Neural cell (in vitro differentiated cells): Measurements from ENCODE around the gene LPCAT1. TPM values are rescaled to one million over a fixed set of nuclear protein-coding genes. Genes with fewer than 3 reads are reported as not detected.

Experiments used
- H2AFZ ChIP-seq: fragments of 200-600, 300-800 bp; sonication (generic), shearing (Covaris generic); 2 replicates; pipeline ENCODE4 v1.6.0; 2014; ENCODE audit warnings: low read depth, mild to moderate bottlenecking, antibody characterized with exemption, low read length, moderate library complexity
- H3F3A ChIP-seq: fragments of 200-600 bp; shearing (Covaris generic); 2 replicates; pipeline ENCODE4 v1.6.1; 2016; ENCODE audit warnings: mild to moderate bottlenecking, moderate library complexity, mixed read lengths, antibody characterized with exemption, low read length; ENCODE audit not compliant: insufficient read depth, poor library complexity, severe bottlenecking
- H3K27ac ChIP-seq: fragments of 200-600, 300-800 bp; sonication (generic), shearing (Covaris generic); 2 replicates; pipeline ENCODE4 v1.5.1; 2014; ENCODE audit warnings: mild to moderate bottlenecking, low read length, moderate library complexity
- H3K27me3 ChIP-seq: fragments of 300-800, 200-600 bp; sonication (generic), shearing (Covaris generic); 2 replicates; pipeline ENCODE4 v1.6.0; 2014; ENCODE audit warnings: mild to moderate bottlenecking, low read depth, low read length, moderate library complexity; ENCODE audit not compliant: insufficient read depth
- H3K36me3 ChIP-seq: fragments of 300-800, 200-600 bp; sonication (generic), shearing (Covaris generic); 2 replicates; pipeline ENCODE4 v1.5.1; 2014; ENCODE audit warnings: mild to moderate bottlenecking, antibody characterized with exemption, low read length, moderate library complexity; ENCODE audit not compliant: insufficient read depth
- H3K4me2 ChIP-seq: fragments of 300-800, 200-600 bp; sonication (generic), shearing (Covaris generic); 2 replicates; pipeline ENCODE4 v1.6.0; 2014; ENCODE audit warnings: mild to moderate bottlenecking, low read length
- H3K4me3 ChIP-seq: fragments of 300-800, 200-600 bp; sonication (generic), shearing (Covaris generic); 2 replicates; pipeline ENCODE4 v1.5.1; 2014; ENCODE audit warnings: mild to moderate bottlenecking, low read length, moderate library complexity
- H3K79me2 ChIP-seq: fragments of 200-600 bp; shearing (Covaris generic); replicated peaks from 2 replicates; pipeline ENCODE4 v1.6.0; 2014; ENCODE audit warnings: mild to moderate bottlenecking, low read length, moderate library complexity; ENCODE audit not compliant: insufficient read depth
- H3K9ac ChIP-seq: fragments of 300-800, 200-600 bp; sonication (generic), shearing (Covaris generic); 2 replicates; pipeline ENCODE4 v1.6.1; 2016; ENCODE audit warnings: mild to moderate bottlenecking, low read length, mixed read lengths
- H3K9me2 ChIP-seq: fragments of 200-600 bp; shearing (Covaris generic); 2 replicates; pipeline ENCODE4 v1.6.1; 2016; ENCODE audit warnings: mild to moderate bottlenecking, low read length, mixed read lengths; ENCODE audit not compliant: insufficient read depth
- H3K9me3 ChIP-seq: fragments of 200-600, 300-800 bp; sonication (generic), shearing (Covaris generic); 2 replicates; pipeline ENCODE4 v1.6.1; 2016; ENCODE audit warnings: mild to moderate bottlenecking, mixed run types, low read length, moderate library complexity, mixed read lengths
- H4K20me1 ChIP-seq: fragments of 200-600 bp; shearing (Covaris generic); 2 replicates; pipeline ENCODE4 v1.6.1; 2016; ENCODE audit warnings: mild to moderate bottlenecking, mixed run types; ENCODE audit not compliant: insufficient read depth
- CTCF ChIP-seq: fragments of 450-650 bp; IDR thresholded peaks from 2 replicates; pipeline ENCODE4 v1.5.1; 2014; ENCODE audit warnings: antibody characterized with exemption, mild to moderate bottlenecking, moderate library complexity; ENCODE audit not compliant: poor library complexity, severe bottlenecking
- EP300 ChIP-seq: fragments of 450-650 bp; conservative IDR thresholded peaks from 2 replicates; pipeline ENCODE4 v1.6.1; 2014; ENCODE audit warnings: antibody characterized with exemption, mild to moderate bottlenecking, moderate library complexity; ENCODE audit not compliant: poor library complexity, severe bottlenecking
- EZH2 ChIP-seq: fragments of 200-600, 300-800 bp; shearing (Covaris generic), sonication (generic); IDR thresholded peaks from 2 replicates; pipeline ENCODE4 v1.6.1; 2014; ENCODE audit warnings: antibody characterized with exemption, low read length, borderline replicate concordance, mild to moderate bottlenecking; ENCODE audit not compliant: insufficient read depth, poor library complexity, severe bottlenecking
- MXI1 ChIP-seq: fragments of 450-650 bp; conservative IDR thresholded peaks from 2 replicates; pipeline ENCODE4 v1.6.1; 2014; ENCODE audit warnings: antibody characterized with exemption, mild to moderate bottlenecking; ENCODE audit not compliant: poor library complexity, severe bottlenecking
- POLR2AphosphoS5 ChIP-seq: IDR thresholded peaks from 2 replicates; pipeline ENCODE4 v1.6.1; 2012
- RAD21 ChIP-seq: fragments of 450-650 bp; conservative IDR thresholded peaks from 2 replicates; pipeline ENCODE4 v1.6.1; 2014; ENCODE audit warnings: antibody characterized with exemption, mild to moderate bottlenecking, moderate library complexity
- REST ChIP-seq: IDR thresholded peaks from 2 replicates; pipeline ENCODE4 v1.6.1; 2012; ENCODE audit warnings: borderline replicate concordance
- SMC3 ChIP-seq: fragments of 450-650 bp; conservative IDR thresholded peaks from 2 replicates; pipeline ENCODE4 v1.6.1; 2014; ENCODE audit warnings: antibody characterized with exemption, mild to moderate bottlenecking, moderate library complexity; ENCODE audit not compliant: poor library complexity
- TAF1 ChIP-seq: IDR thresholded peaks from 2 replicates; pipeline ENCODE4 v1.6.1; 2012; ENCODE audit warnings: low read depth
- polyA plus RNA-seq: library from polyadenylated mRNA; depleted of rRNA; stranded (reverse); fragments of >200 nt; gene quantifications from 2 replicates; pipeline ENCODE4 v1.2.3, GENCODE V29; 2014

The LPCAT1 gene
- polyA plus RNA-seq, 1 donor from 2014 or later: 61.8 TPM

GRCh38 chr5:1564182-1564748, 40.5 kb upstream of the LPCAT1 start:
- H3K4me2 ChIP-seq: no peak overlapping the region
- H3K36me3 ChIP-seq: no peaks in the 10 kb centered on the region
- no peaks in the 10 kb centered on the region for H3K27me3 ChIP-seq
- TF ChIP-seq POLR2AphosphoS5: no peak
- no peak for TF ChIP-seq CTCF
- no peak for TF ChIP-seq REST
- TF ChIP-seq EZH2: no peak
- no peak for TF ChIP-seq SMC3
- TF ChIP-seq TAF1: no peak
- no peak for TF ChIP-seq RAD21
- no peak for TF ChIP-seq MXI1
- TF ChIP-seq EP300: no peak
- H2AFZ ChIP-seq: no peak overlapping the region
- H3K27ac ChIP-seq: no peak overlapping the region
- no peaks in the 10 kb centered on the region for H4K20me1 ChIP-seq
- H3K9ac ChIP-seq: no peak overlapping the region
- H3K9me2 ChIP-seq: no peaks in the 10 kb centered on the region
- no peaks in the 10 kb centered on the region for H3F3A ChIP-seq
- no peaks in the 10 kb centered on the region for H3K9me3 ChIP-seq
- H3K79me2 ChIP-seq: no peaks in the 10 kb centered on the region
- no peak overlapping the region for H3K4me3 ChIP-seq

- Histone ChIP-seq H4K20me1 (no peaks in the 10 kb centered on the region), H3K9me3 (no peaks in the 10 kb centered on the region), H3K4me3 (no peak overlapping the region), H3K36me3 (no peaks in the 10 kb centered on the region), H3K27ac (no peak overlapping the region), H3K79me2 (no peaks in the 10 kb centered on the region), H3K9me2 (no peaks in the 10 kb centered on the region), H3F3A (no peaks in the 10 kb centered on the region), H3K4me2 (no peak overlapping the region), H3K27me3 (no peaks in the 10 kb centered on the region), H3K9ac (no peak overlapping the region), H2AFZ (no peak overlapping the region)
- TF ChIP-seq RAD21 (no peak), MXI1 (no peak), EZH2 (no peak), TAF1 (no peak), REST (no peak), SMC3 (no peak), EP300 (no peak), CTCF (no peak), POLR2AphosphoS5 (no peak)
These were observed 39.9 kb upstream of the LPCAT1 start for GRCh38 chr5:1563617-1564181.
